ENCODE data around the gene SRRM4. TPM values are rescaled to one million over a fixed set of nuclear protein-coding genes. Genes with fewer than 3 reads are reported as not detected.

Gene SRRM4
- total RNA-seq, 1 donor from 2014 or later, result 1.7 TPM

DNA sequence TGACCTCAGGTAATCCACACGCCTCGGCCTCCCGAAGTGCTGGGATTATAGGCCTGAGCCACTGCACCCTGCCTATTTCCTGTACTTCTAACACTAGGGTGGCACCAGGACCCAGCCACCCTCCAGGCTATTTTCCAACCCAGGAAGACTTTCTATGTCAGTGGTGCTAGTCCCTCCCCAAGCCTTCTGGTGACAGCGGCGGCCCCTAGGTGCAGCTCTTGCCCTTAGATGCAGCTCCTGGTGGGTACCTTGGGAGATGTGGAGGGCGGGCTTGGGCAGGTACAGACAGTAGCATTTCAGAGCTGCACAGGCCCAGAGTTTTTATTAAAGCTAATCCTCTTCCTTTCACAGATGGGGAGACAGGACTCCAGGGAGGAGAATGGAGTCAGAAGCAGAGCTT lies 62.8 kb downstream of the SRRM4 start:
- H3K36me3 Mint-ChIP-seq, result no peaks in the 10 kb centered on the region
- H3K4me1 Mint-ChIP-seq, result no peaks in the 10 kb centered on the region
- H3K27ac Mint-ChIP-seq, result no peak overlapping the region
- H3K4me3 Mint-ChIP-seq, result no peak overlapping the region
- TF ChIP-seq, protein P1, sequence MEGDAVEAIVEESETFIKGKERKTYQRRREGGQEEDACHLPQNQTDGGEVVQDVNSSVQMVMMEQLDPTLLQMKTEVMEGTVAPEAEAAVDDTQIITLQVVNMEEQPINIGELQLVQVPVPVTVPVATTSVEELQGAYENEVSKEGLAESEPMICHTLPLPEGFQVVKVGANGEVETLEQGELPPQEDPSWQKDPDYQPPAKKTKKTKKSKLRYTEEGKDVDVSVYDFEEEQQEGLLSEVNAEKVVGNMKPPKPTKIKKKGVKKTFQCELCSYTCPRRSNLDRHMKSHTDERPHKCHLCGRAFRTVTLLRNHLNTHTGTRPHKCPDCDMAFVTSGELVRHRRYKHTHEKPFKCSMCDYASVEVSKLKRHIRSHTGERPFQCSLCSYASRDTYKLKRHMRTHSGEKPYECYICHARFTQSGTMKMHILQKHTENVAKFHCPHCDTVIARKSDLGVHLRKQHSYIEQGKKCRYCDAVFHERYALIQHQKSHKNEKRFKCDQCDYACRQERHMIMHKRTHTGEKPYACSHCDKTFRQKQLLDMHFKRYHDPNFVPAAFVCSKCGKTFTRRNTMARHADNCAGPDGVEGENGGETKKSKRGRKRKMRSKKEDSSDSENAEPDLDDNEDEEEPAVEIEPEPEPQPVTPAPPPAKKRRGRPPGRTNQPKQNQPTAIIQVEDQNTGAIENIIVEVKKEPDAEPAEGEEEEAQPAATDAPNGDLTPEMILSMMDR (IDR thresholded peaks at IDR 0.05; ENCODE audit: unreplicated experiment), result no peak
- peaks cover 4% of the 10 kb centered on the region for H3K9me3 Mint-ChIP-seq
- no peak for DNase-seq (ENCODE audit: low spot score in 2 of 2, unreplicated experiment in 2 of 2)
- peaks cover 7% of the 10 kb centered on the region for H3K27me3 Mint-ChIP-seq (ENCODE audit: low read depth)

GRCh38 chr12:119047641-119048040 lies 66.3 kb downstream of the SRRM4 start:
- no peak overlapping the region for H3K27ac Mint-ChIP-seq
- no peak overlapping the region for H3K4me3 Mint-ChIP-seq
- no peak for DNase-seq (ENCODE audit: low spot score in 2 of 2, unreplicated experiment in 2 of 2)
- no peaks in the 10 kb centered on the region for H3K4me1 Mint-ChIP-seq
- peaks cover 3% of the 10 kb centered on the region for H3K27me3 Mint-ChIP-seq (ENCODE audit: low read depth)
- peaks cover 14% of the 10 kb centered on the region for H3K9me3 Mint-ChIP-seq
- TF ChIP-seq, protein P1 (IDR thresholded peaks at IDR 0.05; ENCODE audit: unreplicated experiment), result no peak
- H3K36me3 Mint-ChIP-seq, result no peaks in the 10 kb centered on the region

DNA sequence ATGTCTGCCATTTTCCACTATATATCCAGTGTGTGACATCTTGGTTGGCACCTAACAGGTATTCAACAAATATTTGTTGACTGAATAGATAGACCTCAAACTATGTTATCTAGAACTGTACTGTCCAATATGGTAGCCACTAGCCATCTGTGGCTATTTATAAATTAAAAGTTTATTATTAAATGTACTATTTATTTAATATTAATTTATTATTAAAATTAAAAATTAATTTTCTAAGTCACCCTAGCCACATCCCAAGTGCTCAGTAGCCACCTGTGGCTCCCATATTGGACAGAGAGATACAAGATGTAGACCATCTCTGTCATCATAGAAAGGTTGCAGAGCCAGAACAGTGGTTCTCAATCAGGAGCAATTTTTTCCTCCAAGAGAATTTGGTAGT lies 69.3 kb downstream of the SRRM4 start:
- Mint-ChIP-seq H3K36me3 (no peaks in the 10 kb centered on the region), H3K27ac (no peak overlapping the region), H3K27me3 (ENCODE audit: low read depth) (peaks cover 5% of the 10 kb centered on the region), H3K9me3 (peaks cover 14% of the 10 kb centered on the region), H3K4me1 (no peaks in the 10 kb centered on the region), H3K4me3 (no peak overlapping the region)
- DNase-seq (ENCODE audit: low spot score in 2 of 2, unreplicated experiment in 2 of 2), result no peak
- TF ChIP-seq, protein P1 (IDR thresholded peaks at IDR 0.05; ENCODE audit: unreplicated experiment), result no peak

DNA sequence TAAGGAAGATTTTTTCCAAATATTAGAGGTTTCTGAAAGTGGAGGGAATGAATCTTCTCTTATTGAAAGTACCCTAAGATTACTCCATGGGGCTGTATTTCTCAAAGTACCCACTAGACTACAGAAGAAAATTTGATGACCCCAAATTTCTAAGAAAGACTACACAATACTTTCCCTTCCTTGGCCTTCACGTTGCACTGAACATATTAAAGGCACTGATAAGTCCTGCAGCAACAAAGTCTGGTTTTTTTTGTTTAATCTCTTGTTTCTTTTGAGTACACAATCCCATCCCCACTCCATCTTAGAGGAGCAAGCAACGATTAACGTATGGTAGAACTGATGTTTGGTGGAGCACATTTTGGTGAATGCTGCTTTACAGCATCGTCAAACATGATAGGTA lies 70.1 kb downstream of the SRRM4 start:
- no peaks in the 10 kb centered on the region for H3K36me3 Mint-ChIP-seq
- H3K4me3 Mint-ChIP-seq, result no peak overlapping the region
- TF ChIP-seq, protein P1 (IDR thresholded peaks at IDR 0.05; ENCODE audit: unreplicated experiment), result no peak
- no peaks in the 10 kb centered on the region for H3K4me1 Mint-ChIP-seq
- no peak for DNase-seq (ENCODE audit: low spot score in 2 of 2, unreplicated experiment in 2 of 2)
- H3K27ac Mint-ChIP-seq, result no peak overlapping the region
- peaks cover 5% of the 10 kb centered on the region for H3K27me3 Mint-ChIP-seq (ENCODE audit: low read depth)
- peaks cover 14% of the 10 kb centered on the region for H3K9me3 Mint-ChIP-seq

GRCh38 chr12:119052001-119052400 lies 70.7 kb downstream of the SRRM4 start:
- no peak for DNase-seq (ENCODE audit: low spot score in 2 of 2, unreplicated experiment in 2 of 2)
- peaks cover 14% of the 10 kb centered on the region for H3K9me3 Mint-ChIP-seq
- H3K27ac Mint-ChIP-seq, result no peak overlapping the region

More at GRCh38 chr12:119052001-119052400, 70.7 kb downstream of the SRRM4 start:
- no peaks in the 10 kb centered on the region for H3K4me1 Mint-ChIP-seq
- no peak overlapping the region for H3K4me3 Mint-ChIP-seq
- TF ChIP-seq, protein P1 (IDR thresholded peaks at IDR 0.05; ENCODE audit: unreplicated experiment), result no peak
- H3K36me3 Mint-ChIP-seq, result no peaks in the 10 kb centered on the region
- peaks cover 4% of the 10 kb centered on the region for H3K27me3 Mint-ChIP-seq (ENCODE audit: low read depth)
